ENCODE data around the gene NKAIN2.

The NKAIN2 gene

DNA sequence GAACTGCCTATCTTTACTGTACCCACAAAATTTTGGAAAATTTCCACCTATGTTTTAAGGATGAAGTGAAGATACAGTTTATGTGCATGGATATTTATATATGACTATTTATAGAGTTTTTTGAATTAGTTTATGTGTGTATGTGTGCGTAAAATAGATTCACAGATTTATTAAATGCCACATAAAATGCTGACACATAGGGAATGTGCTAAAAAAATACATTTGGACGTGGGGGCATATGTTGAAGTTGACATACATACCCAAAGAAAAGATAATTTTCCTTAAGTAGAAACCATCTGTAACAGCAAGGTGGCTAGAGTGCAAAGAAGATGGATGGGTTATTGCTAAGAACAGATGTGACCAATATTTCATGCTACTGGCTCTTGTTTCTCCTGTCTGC, 856.5 kb downstream of the NKAIN2 start:
- no peaks in the 10 kb centered on the region for H3K27me3 ChIP-seq
- H3K9me3 ChIP-seq, result no peaks in the 10 kb centered on the region
- no peak overlapping the region for H3K27ac ChIP-seq
- no peaks in the 10 kb centered on the region for H3K36me3 ChIP-seq
- TF ChIP-seq CTCF (IDR thresholded peaks at IDR 0.05), result no peak
- no peaks in the 10 kb centered on the region for H3K4me1 ChIP-seq (ENCODE audit: control insufficient read depth in 1 of 2, insufficient read depth in 1 of 2, low read depth in 1 of 2, low read length in 1 of 2)
- H3K4me3 ChIP-seq (ENCODE audit: low read depth in 1 of 2, low read length in 1 of 2), result no peak overlapping the region

GRCh38 chr6:124661097-124661661, 857.5 kb downstream of the NKAIN2 start:
- no peak overlapping the region for H3K4me3 ChIP-seq (ENCODE audit: low read depth in 1 of 2, low read length in 1 of 2)
- no peaks in the 10 kb centered on the region for H3K4me1 ChIP-seq (ENCODE audit: control insufficient read depth in 1 of 2, insufficient read depth in 1 of 2, low read depth in 1 of 2, low read length in 1 of 2)
- no peak overlapping the region for H3K27ac ChIP-seq
- TF ChIP-seq CTCF (IDR thresholded peaks at IDR 0.05), result no peak
- no peaks in the 10 kb centered on the region for H3K36me3 ChIP-seq
- no peaks in the 10 kb centered on the region for H3K9me3 ChIP-seq
- no peaks in the 10 kb centered on the region for H3K27me3 ChIP-seq

GRCh38 chr6:124668028-124668427, 864.4 kb downstream of the NKAIN2 start:
- Histone ChIP-seq H3K36me3 (no peaks in the 10 kb centered on the region), H3K27ac (no peak overlapping the region), H3K9me3 (no peaks in the 10 kb centered on the region), H3K4me3 (ENCODE audit: low read depth in 1 of 2, low read length in 1 of 2) (no peak overlapping the region), H3K4me1 (ENCODE audit: control insufficient read depth in 1 of 2, insufficient read depth in 1 of 2, low read depth in 1 of 2, low read length in 1 of 2) (no peaks in the 10 kb centered on the region), H3K27me3 (no peaks in the 10 kb centered on the region)
- TF ChIP-seq CTCF (IDR thresholded peaks at IDR 0.05), result no peak

- no peak for TF ChIP-seq CTCF (IDR thresholded peaks at IDR 0.05)
- Histone ChIP-seq H3K27me3 (no peaks in the 10 kb centered on the region), H3K36me3 (no peaks in the 10 kb centered on the region), H3K4me1 (ENCODE audit: control insufficient read depth in 1 of 2, insufficient read depth in 1 of 2, low read depth in 1 of 2, low read length in 1 of 2) (no peaks in the 10 kb centered on the region), H3K9me3 (no peaks in the 10 kb centered on the region), H3K27ac (no peak overlapping the region), H3K4me3 (ENCODE audit: low read depth in 1 of 2, low read length in 1 of 2) (no peak overlapping the region)
These were observed 866.2 kb downstream of the NKAIN2 start for GRCh38 chr6:124669713-124670480.

GRCh38 chr6:124670801-124671200, 867.1 kb downstream of the NKAIN2 start:
- Histone ChIP-seq H3K27ac (no peak overlapping the region), H3K36me3 (no peaks in the 10 kb centered on the region), H3K4me1 (ENCODE audit: control insufficient read depth in 1 of 2, insufficient read depth in 1 of 2, low read depth in 1 of 2, low read length in 1 of 2) (no peaks in the 10 kb centered on the region), H3K4me3 (ENCODE audit: low read depth in 1 of 2, low read length in 1 of 2) (no peak overlapping the region), H3K9me3 (no peaks in the 10 kb centered on the region), H3K27me3 (no peaks in the 10 kb centered on the region)
- TF ChIP-seq CTCF (IDR thresholded peaks at IDR 0.05), result no peak
